ENCODE measurements around the gene MED7.

Gene MED7

DNA sequence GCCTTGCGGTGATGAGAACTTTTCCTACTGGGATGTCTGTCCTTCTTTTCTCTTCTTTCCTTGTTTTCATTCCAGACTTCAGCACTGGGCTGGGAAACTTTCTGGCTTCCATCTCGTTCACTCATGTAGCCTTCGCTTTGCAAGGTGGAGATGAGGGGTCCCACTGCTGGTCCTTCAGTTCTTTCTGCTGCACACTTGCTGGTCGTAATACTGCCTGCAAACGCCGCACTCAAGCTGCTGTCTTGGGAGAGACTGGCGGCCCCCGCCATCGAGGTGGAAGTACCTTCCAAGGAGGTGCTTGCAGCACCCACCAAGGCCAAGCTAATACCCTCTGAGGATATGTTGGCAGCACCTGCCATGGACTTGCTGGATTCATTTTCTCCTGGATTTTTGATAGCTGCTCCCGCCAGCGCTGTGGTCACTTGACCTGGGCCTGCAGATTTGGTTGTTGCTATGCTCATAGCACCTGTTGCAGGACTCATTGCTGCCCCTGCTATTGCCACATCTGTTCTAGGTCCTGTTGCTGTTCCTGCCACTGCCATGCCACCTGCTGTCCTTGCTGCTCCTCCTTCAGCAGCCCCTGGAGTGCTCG, 20.4 kb upstream of the MED7 start:
- Histone ChIP-seq H3K36me3 (ENCODE audit: control insufficient read depth in 2 of 2, insufficient read depth in 2 of 2, low read length in 2 of 2) (no peaks in the 10 kb centered on the region), H3K27ac (ENCODE audit: low read length) (no peak overlapping the region), H3K4me3 (ENCODE audit: low read length in 2 of 2) (no peak overlapping the region), H3K9ac (ENCODE audit: low read length in 2 of 2) (no peak overlapping the region), H3K9me3 (ENCODE audit: control insufficient read depth in 2 of 2, low read length in 2 of 2) (no peaks in the 10 kb centered on the region), H3K4me1 (ENCODE audit: control insufficient read depth, insufficient read depth, low read length) (no peaks in the 10 kb centered on the region), H3K27me3 (ENCODE audit: control insufficient read depth in 1 of 2, insufficient read depth in 2 of 2, low read length in 2 of 2) (no peaks in the 10 kb centered on the region)

DNA sequence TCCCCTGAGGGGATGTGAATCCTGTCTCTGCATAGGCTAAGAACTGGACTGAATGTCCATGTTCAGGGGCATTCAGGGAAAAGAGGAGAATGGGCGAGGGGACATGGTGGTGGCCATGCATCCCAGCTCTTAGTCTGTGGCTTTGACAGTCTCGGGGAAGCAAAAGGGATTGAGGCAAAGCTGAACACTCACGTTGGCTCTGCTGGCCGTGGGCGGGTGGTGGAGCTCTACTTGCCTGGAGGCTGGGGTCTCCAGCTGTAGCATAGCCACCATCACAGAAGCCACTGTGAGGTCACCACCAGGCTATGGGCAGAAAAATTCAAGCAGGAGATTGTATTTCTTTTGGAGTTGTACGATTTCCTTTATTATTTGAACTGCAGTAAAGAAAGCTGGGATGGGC, 19.3 kb upstream of the MED7 start:
- no peak overlapping the region for H3K4me3 ChIP-seq (ENCODE audit: low read length in 2 of 2)
- H3K36me3 ChIP-seq (ENCODE audit: control insufficient read depth in 2 of 2, insufficient read depth in 2 of 2, low read length in 2 of 2), result no peaks in the 10 kb centered on the region
- no peaks in the 10 kb centered on the region for H3K4me1 ChIP-seq (ENCODE audit: control insufficient read depth, insufficient read depth, low read length)
- no peak overlapping the region for H3K9ac ChIP-seq (ENCODE audit: low read length in 2 of 2)
- no peak overlapping the region for H3K27ac ChIP-seq (ENCODE audit: low read length)
- H3K9me3 ChIP-seq (ENCODE audit: control insufficient read depth in 2 of 2, low read length in 2 of 2), result no peaks in the 10 kb centered on the region
- H3K27me3 ChIP-seq (ENCODE audit: control insufficient read depth in 1 of 2, insufficient read depth in 2 of 2, low read length in 2 of 2), result no peaks in the 10 kb centered on the region

DNA sequence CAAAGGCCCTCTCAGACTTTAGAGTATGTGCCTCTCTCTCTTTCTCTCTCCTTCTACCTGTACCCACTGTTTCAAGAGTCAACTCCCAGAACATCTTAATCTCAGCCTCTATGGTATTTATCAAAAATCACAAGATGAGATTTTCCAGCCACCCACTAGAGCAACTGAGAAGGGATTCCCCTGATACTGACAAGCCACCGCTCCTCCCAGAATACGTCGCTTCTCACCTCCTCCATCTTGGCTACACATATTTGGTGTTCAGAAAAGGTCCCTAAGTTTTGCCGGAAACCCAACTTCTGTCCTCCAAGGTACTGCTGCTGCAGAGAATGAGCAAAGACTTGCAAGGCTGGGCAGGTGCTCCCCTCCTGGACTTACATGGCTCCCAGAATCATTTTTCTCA, 17.3 kb upstream of the MED7 start:
- Histone ChIP-seq H3K27ac (ENCODE audit: low read length) (no peak overlapping the region), H3K27me3 (ENCODE audit: control insufficient read depth in 1 of 2, insufficient read depth in 2 of 2, low read length in 2 of 2) (no peaks in the 10 kb centered on the region), H3K36me3 (ENCODE audit: control insufficient read depth in 2 of 2, insufficient read depth in 2 of 2, low read length in 2 of 2) (no peaks in the 10 kb centered on the region), H3K4me1 (ENCODE audit: control insufficient read depth, insufficient read depth, low read length) (no peaks in the 10 kb centered on the region), H3K9ac (ENCODE audit: low read length in 2 of 2) (no peak overlapping the region), H3K9me3 (ENCODE audit: control insufficient read depth in 2 of 2, low read length in 2 of 2) (no peaks in the 10 kb centered on the region), H3K4me3 (ENCODE audit: low read length in 2 of 2) (no peak overlapping the region)

DNA sequence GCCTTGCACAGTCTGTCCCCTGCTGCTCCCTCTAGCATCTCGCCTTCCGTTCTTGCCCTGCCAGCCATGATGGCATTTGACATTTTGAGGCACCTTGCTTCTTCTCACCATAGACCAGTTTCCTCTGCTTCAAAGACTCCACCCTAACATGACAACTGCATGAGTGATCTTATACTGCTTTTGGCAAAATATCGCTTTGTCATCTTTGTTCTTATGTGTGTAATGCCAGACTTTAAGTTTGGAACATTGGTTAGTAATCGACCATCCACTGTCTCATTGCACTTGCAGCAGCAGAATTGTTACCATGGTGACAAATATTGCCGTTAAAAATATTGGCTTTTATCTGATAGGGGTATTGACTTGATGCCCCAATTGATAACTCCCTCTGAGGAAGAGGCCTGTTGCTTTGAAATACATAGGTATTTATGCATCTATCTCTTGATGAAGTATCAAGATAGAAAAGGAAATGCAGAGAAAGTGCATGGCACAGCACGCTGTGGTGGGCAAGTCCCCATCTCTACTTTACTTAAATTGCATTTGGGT, 16.6 kb upstream of the MED7 start:
- Histone ChIP-seq H3K36me3 (ENCODE audit: control insufficient read depth in 2 of 2, insufficient read depth in 2 of 2, low read length in 2 of 2) (no peaks in the 10 kb centered on the region), H3K9me3 (ENCODE audit: control insufficient read depth in 2 of 2, low read length in 2 of 2) (no peaks in the 10 kb centered on the region), H3K27ac (ENCODE audit: low read length) (no peak overlapping the region), H3K4me3 (ENCODE audit: low read length in 2 of 2) (no peak overlapping the region), H3K9ac (ENCODE audit: low read length in 2 of 2) (no peak overlapping the region), H3K27me3 (ENCODE audit: control insufficient read depth in 1 of 2, insufficient read depth in 2 of 2, low read length in 2 of 2) (no peaks in the 10 kb centered on the region), H3K4me1 (ENCODE audit: control insufficient read depth, insufficient read depth, low read length) (no peaks in the 10 kb centered on the region)

DNA sequence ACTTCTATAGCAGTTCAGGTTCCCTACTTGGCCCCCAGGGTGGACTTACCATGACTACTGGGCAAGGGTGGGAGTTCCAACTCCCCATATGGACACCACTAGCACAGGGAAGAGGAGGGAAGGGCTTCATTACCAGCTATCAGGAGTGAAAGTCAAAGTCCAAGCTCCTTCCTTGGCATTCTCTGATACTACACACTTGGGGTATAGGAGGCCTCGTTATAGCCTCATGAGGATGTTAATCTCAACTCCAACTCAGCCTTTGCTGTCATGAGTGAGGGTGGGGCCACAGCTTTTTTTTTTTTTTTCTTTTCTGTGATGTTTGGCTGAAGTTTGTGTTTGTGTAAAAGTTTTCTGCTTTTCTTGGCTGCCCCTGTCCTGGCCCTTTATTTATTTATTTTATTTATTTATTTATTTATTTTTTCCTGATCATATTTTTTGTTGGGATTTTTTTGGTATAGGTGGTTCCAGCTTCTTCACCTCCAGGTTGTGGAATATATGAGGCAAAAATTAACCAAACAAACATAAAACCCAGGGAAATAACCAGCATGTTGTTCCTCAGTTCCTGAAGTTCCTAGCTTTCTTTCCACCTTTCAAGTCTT, 14.7 kb upstream of the MED7 start:
- H3K4me3 ChIP-seq (ENCODE audit: low read length in 2 of 2), result no peak overlapping the region
- H3K9ac ChIP-seq (ENCODE audit: low read length in 2 of 2), result no peak overlapping the region
- no peaks in the 10 kb centered on the region for H3K4me1 ChIP-seq (ENCODE audit: control insufficient read depth, insufficient read depth, low read length)
- no peaks in the 10 kb centered on the region for H3K27me3 ChIP-seq (ENCODE audit: control insufficient read depth in 1 of 2, insufficient read depth in 2 of 2, low read length in 2 of 2)
- no peak overlapping the region for H3K27ac ChIP-seq (ENCODE audit: low read length)
- H3K9me3 ChIP-seq (ENCODE audit: control insufficient read depth in 2 of 2, low read length in 2 of 2), result no peaks in the 10 kb centered on the region
- no peaks in the 10 kb centered on the region for H3K36me3 ChIP-seq (ENCODE audit: control insufficient read depth in 2 of 2, insufficient read depth in 2 of 2, low read length in 2 of 2)

DNA sequence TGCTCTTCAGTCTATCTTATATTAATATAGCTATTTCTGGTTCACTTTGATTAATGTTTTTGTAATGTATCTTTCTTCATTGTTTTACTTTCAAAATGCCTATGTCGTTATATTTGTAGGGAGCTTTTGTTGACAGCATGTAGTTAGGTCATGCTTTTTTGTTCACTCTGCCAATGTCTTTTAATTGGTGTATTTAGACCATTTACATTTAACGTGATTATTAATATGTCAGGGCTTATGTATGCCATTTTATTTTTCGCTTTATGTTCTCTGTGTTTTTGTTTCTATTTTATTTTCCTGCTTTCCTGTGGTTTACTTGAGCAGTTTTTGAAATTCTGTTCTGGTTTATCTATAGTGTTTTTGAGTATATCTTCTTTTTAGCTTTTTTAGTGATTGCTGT, 12.6 kb upstream of the MED7 start:
- Histone ChIP-seq H3K27ac (ENCODE audit: low read length) (no peak overlapping the region), H3K9me3 (ENCODE audit: control insufficient read depth in 2 of 2, low read length in 2 of 2) (no peaks in the 10 kb centered on the region), H3K4me3 (ENCODE audit: low read length in 2 of 2) (no peak overlapping the region), H3K9ac (ENCODE audit: low read length in 2 of 2) (no peak overlapping the region), H3K4me1 (ENCODE audit: control insufficient read depth, insufficient read depth, low read length) (no peaks in the 10 kb centered on the region), H3K27me3 (ENCODE audit: control insufficient read depth in 1 of 2, insufficient read depth in 2 of 2, low read length in 2 of 2) (no peaks in the 10 kb centered on the region), H3K36me3 (ENCODE audit: control insufficient read depth in 2 of 2, insufficient read depth in 2 of 2, low read length in 2 of 2) (no peaks in the 10 kb centered on the region)

DNA sequence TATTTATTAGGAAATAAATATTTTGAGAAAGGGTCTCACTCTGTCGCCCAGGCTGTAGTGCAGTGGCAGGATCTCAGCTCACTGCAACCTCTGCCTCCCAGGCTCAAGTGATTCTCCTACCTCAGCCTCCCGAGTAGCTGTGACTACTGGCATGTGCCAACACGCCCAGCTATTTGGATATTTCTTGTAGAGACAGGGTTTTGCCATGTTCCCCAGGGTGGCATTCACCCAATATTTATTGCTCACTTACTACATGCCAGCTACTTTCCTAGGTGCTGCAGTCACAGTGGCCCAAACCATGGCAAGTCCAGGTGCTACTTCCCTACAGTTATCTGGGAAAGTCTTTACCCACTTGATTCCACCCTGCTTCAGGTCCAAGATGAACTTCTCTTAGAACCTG, 8.3 kb upstream of the MED7 start:
- H3K9me3 ChIP-seq (ENCODE audit: control insufficient read depth in 2 of 2, low read length in 2 of 2), result no peaks in the 10 kb centered on the region
- no peaks in the 10 kb centered on the region for H3K27me3 ChIP-seq (ENCODE audit: control insufficient read depth in 1 of 2, insufficient read depth in 2 of 2, low read length in 2 of 2)
- H3K27ac ChIP-seq (ENCODE audit: low read length), result no peak overlapping the region
- no peaks in the 10 kb centered on the region for H3K4me1 ChIP-seq (ENCODE audit: control insufficient read depth, insufficient read depth, low read length)
- no peaks in the 10 kb centered on the region for H3K36me3 ChIP-seq (ENCODE audit: control insufficient read depth in 2 of 2, insufficient read depth in 2 of 2, low read length in 2 of 2)
- no peak overlapping the region for H3K9ac ChIP-seq (ENCODE audit: low read length in 2 of 2)
- no peak overlapping the region for H3K4me3 ChIP-seq (ENCODE audit: low read length in 2 of 2)

DNA sequence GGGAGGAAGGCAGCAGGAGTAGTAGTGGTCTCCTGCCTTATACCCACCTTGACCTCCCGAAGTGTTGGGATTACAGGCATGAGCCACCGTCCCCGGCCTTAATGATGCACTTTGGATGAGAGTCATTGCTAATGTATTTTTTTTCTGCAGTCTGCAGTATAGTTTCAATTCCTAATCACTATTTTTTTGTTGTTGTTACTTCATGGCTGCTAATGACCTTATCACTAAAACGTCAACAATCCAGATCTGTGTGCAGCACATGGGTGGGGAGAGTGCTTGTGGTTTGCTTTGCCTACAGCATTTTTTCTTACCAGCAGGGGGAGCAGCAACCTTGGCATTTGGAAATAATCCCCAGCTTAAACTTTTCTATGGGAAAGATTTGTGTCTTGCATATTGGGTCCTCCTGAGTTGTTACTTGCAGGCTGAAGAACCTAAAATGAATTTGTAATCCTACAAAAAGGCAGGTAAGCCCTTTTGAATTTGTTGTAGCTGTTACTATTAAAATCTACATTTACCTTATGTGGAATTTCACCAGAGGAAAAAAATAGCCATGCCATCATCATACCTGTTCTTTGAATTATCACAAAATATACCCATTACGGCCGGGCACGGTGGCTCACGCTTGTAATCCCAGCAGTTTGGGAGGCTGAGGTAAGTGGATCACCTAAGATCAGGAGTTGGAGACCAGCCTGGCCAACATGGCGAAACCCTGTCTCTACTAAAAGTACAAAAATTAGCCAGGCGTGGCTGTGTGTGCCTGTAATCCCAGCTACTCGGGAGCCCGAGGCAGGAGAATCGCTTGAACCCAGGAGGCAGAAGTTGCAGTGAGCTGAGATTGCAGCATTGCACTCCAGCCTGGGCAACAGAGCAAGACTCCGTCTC, 6.3 kb upstream of the MED7 start:
- Histone ChIP-seq H3K36me3 (ENCODE audit: control insufficient read depth in 2 of 2, insufficient read depth in 2 of 2, low read length in 2 of 2) (no peaks in the 10 kb centered on the region), H3K4me3 (ENCODE audit: low read length in 2 of 2) (no peak overlapping the region), H3K27me3 (ENCODE audit: control insufficient read depth in 1 of 2, insufficient read depth in 2 of 2, low read length in 2 of 2) (no peaks in the 10 kb centered on the region), H3K9me3 (ENCODE audit: control insufficient read depth in 2 of 2, low read length in 2 of 2) (no peaks in the 10 kb centered on the region), H3K9ac (ENCODE audit: low read length in 2 of 2) (no peak overlapping the region), H3K4me1 (ENCODE audit: control insufficient read depth, insufficient read depth, low read length) (no peaks in the 10 kb centered on the region), H3K27ac (ENCODE audit: low read length) (no peak overlapping the region)

DNA sequence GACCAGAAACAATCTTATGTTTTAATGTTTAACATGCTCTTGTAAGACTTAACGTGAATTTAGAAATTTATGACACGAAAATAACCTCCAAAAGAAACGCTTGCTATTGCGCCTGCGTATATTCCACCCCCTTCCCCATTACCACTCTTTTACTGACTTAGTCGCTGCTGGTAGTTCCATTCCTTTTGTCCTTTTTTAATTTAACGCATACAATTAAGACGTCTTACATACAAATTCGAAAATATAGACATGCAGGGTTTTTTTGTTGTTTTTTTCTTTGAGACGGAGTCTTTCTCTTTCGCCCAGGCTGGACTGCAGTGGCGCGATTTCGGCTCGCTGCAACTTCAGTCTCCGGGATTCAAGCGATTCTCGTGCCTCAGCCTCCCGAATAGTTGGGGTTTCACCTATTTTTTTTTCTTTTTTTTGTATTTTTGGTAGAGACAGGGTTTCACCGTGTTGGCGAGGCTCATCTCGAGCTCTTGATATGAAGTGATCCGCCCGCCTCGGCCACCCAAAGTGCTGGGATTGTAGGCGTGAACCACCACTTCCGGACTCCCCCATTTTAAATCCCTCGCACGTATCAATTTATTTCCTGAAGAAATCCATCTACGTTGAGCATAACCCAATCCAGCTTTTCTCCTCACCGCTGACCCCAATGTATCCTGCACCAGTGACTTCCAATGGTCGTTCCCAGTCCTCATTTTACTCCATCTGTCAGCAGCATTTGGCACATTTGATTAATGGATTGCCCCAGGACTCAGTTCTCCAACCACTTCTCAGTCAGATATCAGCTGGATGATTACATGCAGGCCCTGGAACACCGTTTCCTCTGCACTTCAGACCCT, 684 bp upstream of the MED7 start:
- no peaks in the 10 kb centered on the region for H3K27me3 ChIP-seq (ENCODE audit: control insufficient read depth in 1 of 2, insufficient read depth in 2 of 2, low read length in 2 of 2)
- peak overlapping the region; percentile 96 to 98 for H3K4me3 ChIP-seq (ENCODE audit: low read length in 2 of 2)
- peak overlapping the region; percentile 83 for H3K27ac ChIP-seq (ENCODE audit: low read length)
- H3K9ac ChIP-seq (ENCODE audit: low read length in 2 of 2), result peak overlapping the region; percentile 94 to 98
- no peaks in the 10 kb centered on the region for H3K9me3 ChIP-seq (ENCODE audit: control insufficient read depth in 2 of 2, low read length in 2 of 2)
- peaks cover 0 to 2% of the 10 kb centered on the region in 2 donors for H3K36me3 ChIP-seq (ENCODE audit: control insufficient read depth in 2 of 2, insufficient read depth in 2 of 2, low read length in 2 of 2)
- H3K4me1 ChIP-seq (ENCODE audit: control insufficient read depth, insufficient read depth, low read length), result peaks cover 3% of the 10 kb centered on the region

DNA sequence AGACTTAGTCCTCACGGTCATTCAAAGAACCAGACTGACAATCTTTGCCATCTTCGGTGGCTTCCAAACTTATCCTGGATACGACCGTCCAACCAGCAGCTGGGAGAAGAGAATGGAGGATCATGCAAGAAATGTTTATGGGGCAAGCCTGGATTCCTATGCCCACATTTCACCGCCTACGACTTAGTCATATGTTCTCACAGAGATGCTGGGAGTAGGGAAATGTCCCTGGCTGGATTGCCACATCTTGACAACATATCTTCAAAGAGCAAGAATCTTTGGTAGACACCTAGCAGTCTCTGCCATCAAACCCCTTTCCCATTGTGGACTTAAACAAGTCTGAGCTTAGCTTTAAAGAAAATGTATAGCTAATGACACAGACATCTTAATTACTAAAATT, 5.0 kb downstream of the MED7 start:
- H3K9me3 ChIP-seq (ENCODE audit: control insufficient read depth in 2 of 2, low read length in 2 of 2), result no peaks in the 10 kb centered on the region
- no peak overlapping the region for H3K9ac ChIP-seq (ENCODE audit: low read length in 2 of 2)
- no peaks in the 10 kb centered on the region for H3K27me3 ChIP-seq (ENCODE audit: control insufficient read depth in 1 of 2, insufficient read depth in 2 of 2, low read length in 2 of 2)
- H3K4me3 ChIP-seq (ENCODE audit: low read length in 2 of 2), result no peak overlapping the region
- peaks cover 8 to 11% of the 10 kb centered on the region in 2 donors for H3K36me3 ChIP-seq (ENCODE audit: control insufficient read depth in 2 of 2, insufficient read depth in 2 of 2, low read length in 2 of 2)
- H3K4me1 ChIP-seq (ENCODE audit: control insufficient read depth, insufficient read depth, low read length), result no peaks in the 10 kb centered on the region
- no peak overlapping the region for H3K27ac ChIP-seq (ENCODE audit: low read length)

Data from stomach smooth muscle (tissue), 2 donors.